Inflammatory macrophage treated with lipopolysaccharide for 4 hours (primary cell): Measurements from ENCODE around the gene NDEL1.

Experiments used
- DNase-seq: peaks from one replicate; pipeline ENCODE4 v3.0.0-alpha.2; 2020

The NDEL1 gene

GRCh38 chr17:8459831-8460230 lies 24.1 kb downstream of the NDEL1 start:
- no peak for DNase-seq

GRCh38 chr17:8462564-8462963 lies 26.9 kb downstream of the NDEL1 start:
- DNase-seq: no peak

GRCh38 chr17:8463099-8463498 lies 27.4 kb downstream of the NDEL1 start:
- peak; percentile 85 for DNase-seq

GRCh38 chr17:8464941-8465340 lies 29.3 kb downstream of the NDEL1 start:
- no peak for DNase-seq

- no peak for DNase-seq
Observed at GRCh38 chr17:8465356-8465755, 29.7 kb downstream of the NDEL1 start.

GRCh38 chr17:8465759-8466158 lies 30.1 kb downstream of the NDEL1 start:
- no peak for DNase-seq

GRCh38 chr17:8466456-8466855 lies 30.8 kb downstream of the NDEL1 start:
- DNase-seq: no peak

GRCh38 chr17:8466873-8467272 lies 31.2 kb downstream of the NDEL1 start:
- no peak for DNase-seq

- DNase-seq: no peak
Observed at GRCh38 chr17:8467527-8467926, 31.8 kb downstream of the NDEL1 start.

GRCh38 chr17:8468127-8468526 lies 32.4 kb downstream of the NDEL1 start:
- DNase-seq: no peak

- DNase-seq: no peak
Observed at GRCh38 chr17:8468980-8469379, 33.3 kb downstream of the NDEL1 start.

- no peak for DNase-seq
Observed at GRCh38 chr17:8469964-8470363, 34.3 kb downstream of the NDEL1 start.

GRCh38 chr17:8470447-8471047 lies 34.9 kb downstream of the NDEL1 start:
- DNase-seq: no peak

- DNase-seq: no peak
Observed at GRCh38 chr17:8472663-8473062, 37.0 kb downstream of the NDEL1 start.

- DNase-seq: no peak
Observed at GRCh38 chr17:8473451-8474192, 37.9 kb downstream of the NDEL1 start.

GRCh38 chr17:8474826-8475225 lies 39.1 kb downstream of the NDEL1 start:
- DNase-seq: no peak

GRCh38 chr17:8475227-8475626 lies 39.5 kb downstream of the NDEL1 start:
- DNase-seq: no peak

GRCh38 chr17:8475781-8476180 lies 40.1 kb downstream of the NDEL1 start:
- no peak for DNase-seq

- no peak for DNase-seq
Observed at GRCh38 chr17:8476741-8477140, 41.1 kb downstream of the NDEL1 start.

- DNase-seq: peak; percentile 56
Observed at GRCh38 chr17:8477171-8477570, 41.5 kb downstream of the NDEL1 start.

- DNase-seq: no peak
Observed at GRCh38 chr17:8477715-8478441, 42.2 kb downstream of the NDEL1 start.

- DNase-seq: no peak
Observed at GRCh38 chr17:8479431-8479947, 43.8 kb downstream of the NDEL1 start.

- no peak for DNase-seq
Observed at GRCh38 chr17:8480011-8480976, 44.6 kb downstream of the NDEL1 start.
